ENCODE measurements around the gene GALNT14. TPM values are rescaled to one million over a fixed set of nuclear protein-coding genes. Genes with fewer than 3 reads are reported as not detected.
"Not testable (repeated sequence)": the region's sequence is repeated elsewhere in the genome, so short reads cannot be mapped to it uniquely, and the experiment has no call there.

Gene GALNT14, protein sequence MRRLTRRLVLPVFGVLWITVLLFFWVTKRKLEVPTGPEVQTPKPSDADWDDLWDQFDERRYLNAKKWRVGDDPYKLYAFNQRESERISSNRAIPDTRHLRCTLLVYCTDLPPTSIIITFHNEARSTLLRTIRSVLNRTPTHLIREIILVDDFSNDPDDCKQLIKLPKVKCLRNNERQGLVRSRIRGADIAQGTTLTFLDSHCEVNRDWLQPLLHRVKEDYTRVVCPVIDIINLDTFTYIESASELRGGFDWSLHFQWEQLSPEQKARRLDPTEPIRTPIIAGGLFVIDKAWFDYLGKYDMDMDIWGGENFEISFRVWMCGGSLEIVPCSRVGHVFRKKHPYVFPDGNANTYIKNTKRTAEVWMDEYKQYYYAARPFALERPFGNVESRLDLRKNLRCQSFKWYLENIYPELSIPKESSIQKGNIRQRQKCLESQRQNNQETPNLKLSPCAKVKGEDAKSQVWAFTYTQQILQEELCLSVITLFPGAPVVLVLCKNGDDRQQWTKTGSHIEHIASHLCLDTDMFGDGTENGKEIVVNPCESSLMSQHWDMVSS
- total RNA-seq = not detected

GRCh38 chr2:31138037-31138962, at the start of gene GALNT14:
Gene GALNT14, minus strand, starts transcription at chr2:31138440. Its CDS starts 354 bp downstream, at chr2:31138086.
- Mint-ChIP-seq H3K27ac (no peak within 1 kb of the TSS), H3K27me3 (ENCODE audit: low read depth) (peaks cover 50% of the 10 kb centered on the region), H3K4me1 (ENCODE audit: low read depth) (peaks cover 10% of the 10 kb centered on the region), H3K36me3 (ENCODE audit: low read depth) (no peaks in the 10 kb centered on the region), H3K4me3 (peak within 1 kb of the TSS; percentile 58), H3K9me3 (ENCODE audit: insufficient read depth) (no peaks in the 10 kb centered on the region)
- DNase-seq (peak; percentile 52), ATAC-seq (peak; percentile 78)
- ChIA-PET POLR2A (no interaction called here), CTCF (interaction anchor here (0.8 to 2.1 kb wide), 5 partner anchors 12 to 427 kb away, joined by 3 to 8 read pairs (median 4); no protein-coding TSS in a partner anchor)

DNA sequence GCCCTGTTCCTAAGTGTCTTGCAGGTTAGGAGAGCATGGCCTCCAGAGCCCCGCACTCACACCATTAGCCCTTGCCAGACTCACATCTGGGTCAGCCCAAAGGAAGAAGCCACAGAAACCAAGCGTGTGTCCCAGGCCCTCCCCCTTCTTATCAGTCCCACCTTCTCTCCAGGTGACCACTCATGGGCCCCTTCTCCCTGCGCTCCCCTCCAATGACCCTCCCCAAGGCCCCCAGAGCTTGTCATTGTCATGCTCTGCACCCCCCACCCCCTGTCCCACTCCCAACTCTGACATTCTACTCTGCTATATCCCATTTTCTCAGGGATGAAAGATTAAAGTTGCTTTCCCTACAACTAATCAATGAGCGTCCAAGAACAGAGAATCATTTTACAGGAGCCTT, 48.9 kb upstream of the GALNT14 start:
- Mint-ChIP-seq H3K4me1 (ENCODE audit: low read depth) (no peaks in the 10 kb centered on the region), H3K4me3 (no peak overlapping the region), H3K27me3 (ENCODE audit: low read depth) (peaks cover 2% of the 10 kb centered on the region), H3K9me3 (ENCODE audit: insufficient read depth) (no peaks in the 10 kb centered on the region), H3K27ac (no peak overlapping the region), H3K36me3 (ENCODE audit: low read depth) (no peaks in the 10 kb centered on the region)
- ATAC-seq (no peak), DNase-seq (no peak)
- POLR2A ChIA-PET = no interaction called here
- CTCF ChIA-PET = no interaction called here

- POLR2A ChIA-PET = not testable (repeated sequence)
These were observed 45.7 kb upstream of the GALNT14 start for GRCh38 chr2:31183973-31184372.

DNA sequence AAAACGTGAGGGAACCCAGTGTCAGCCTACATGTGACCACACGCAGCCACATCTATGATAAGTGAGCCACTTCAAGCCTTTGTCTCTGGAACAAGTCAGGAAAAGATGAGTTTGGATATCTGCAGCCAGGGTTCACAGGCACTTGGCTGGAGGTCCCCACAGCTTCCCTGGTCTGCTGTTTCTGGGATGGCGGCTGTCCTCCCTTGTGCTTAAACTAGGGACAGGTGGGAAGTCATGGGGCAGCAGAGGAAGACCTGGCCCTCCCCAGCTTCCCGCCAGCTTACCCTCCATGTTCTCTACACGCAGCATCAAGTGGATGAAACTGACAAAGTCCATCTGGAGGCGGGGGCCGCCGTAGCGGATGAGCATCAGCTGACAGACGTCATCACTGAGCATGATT, 38.5 kb upstream of the GALNT14 start:
- CTCF ChIA-PET = interaction anchor here (1.5 kb wide), 1 partner anchor 465 kb away, joined by 3 read pairs; no protein-coding TSS in a partner anchor

More at GRCh38 chr2:31183973-31184372, 45.7 kb upstream of the GALNT14 start:
- H3K36me3 Mint-ChIP-seq (ENCODE audit: low read depth); CTCF ChIA-PET; H3K9me3 Mint-ChIP-seq (ENCODE audit: insufficient read depth); H3K27ac Mint-ChIP-seq; ATAC-seq; DNase-seq; H3K4me1 Mint-ChIP-seq (ENCODE audit: low read depth); H3K27me3 Mint-ChIP-seq (ENCODE audit: low read depth); H3K4me3 Mint-ChIP-seq: not testable (repeated sequence)

DNA sequence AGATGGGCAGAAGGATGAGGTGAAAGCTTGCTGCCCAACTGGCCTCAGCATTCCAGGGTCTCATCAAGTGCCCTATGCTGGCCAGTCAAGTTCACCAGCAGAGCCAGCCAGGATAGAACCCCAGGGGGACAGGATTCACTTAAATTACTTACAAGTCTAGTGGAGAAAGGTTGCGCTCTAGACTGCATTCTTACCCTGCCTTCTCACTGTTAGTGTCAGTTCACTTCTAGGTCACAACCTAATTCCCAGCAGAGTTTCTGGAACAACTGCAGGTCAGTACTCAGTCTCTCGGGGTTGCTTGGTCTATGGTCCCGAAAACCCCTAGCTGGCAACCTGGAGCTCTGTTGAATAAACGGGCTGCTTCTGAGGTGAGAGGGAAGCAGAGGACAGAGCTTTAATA, 32.9 kb upstream of the GALNT14 start:
- no peaks in the 10 kb centered on the region for H3K9me3 Mint-ChIP-seq (ENCODE audit: insufficient read depth)
- no peak overlapping the region for H3K4me3 Mint-ChIP-seq
- CTCF ChIA-PET = interaction anchor here (1.1 to 3.0 kb wide), 8 partner anchors 8 to 457 kb away, joined by 3 to 83 read pairs (median 9); partner anchors contain the start of gene GALNT14

More for the DNA sequence above, 38.5 kb upstream of the GALNT14 start:
- no peaks in the 10 kb centered on the region for H3K4me1 Mint-ChIP-seq (ENCODE audit: low read depth)
- H3K4me3 Mint-ChIP-seq = no peak overlapping the region
- no peak overlapping the region for H3K27ac Mint-ChIP-seq
- H3K36me3 Mint-ChIP-seq (ENCODE audit: low read depth) = no peaks in the 10 kb centered on the region
- POLR2A ChIA-PET = no interaction called here
- ATAC-seq (no peak), DNase-seq (no peak)
- H3K27me3 Mint-ChIP-seq (ENCODE audit: low read depth) = no peaks in the 10 kb centered on the region
- H3K9me3 Mint-ChIP-seq (ENCODE audit: insufficient read depth) = no peaks in the 10 kb centered on the region

GRCh38 chr2:31170071-31170698, 31.9 kb upstream of the GALNT14 start:
- POLR2A ChIA-PET = no interaction called here
- Mint-ChIP-seq H3K4me1 (ENCODE audit: low read depth) (peaks cover 5% of the 10 kb centered on the region), H3K27ac (no peak overlapping the region), H3K27me3 (ENCODE audit: low read depth) (no peaks in the 10 kb centered on the region), H3K9me3 (ENCODE audit: insufficient read depth) (no peaks in the 10 kb centered on the region), H3K4me3 (no peak overlapping the region), H3K36me3 (ENCODE audit: low read depth) (no peaks in the 10 kb centered on the region)
- ATAC-seq (peak; percentile 79), DNase-seq (peak; percentile 67)
- CTCF ChIA-PET = interaction anchor here (0.6 to 3.0 kb wide), 42 partner anchors 8 to 1061 kb away, joined by 3 to 83 read pairs (median 4); partner anchors contain the start of genes CAPN14, EHD3 and GALNT14

More for the DNA sequence above, 32.9 kb upstream of the GALNT14 start:
- POLR2A ChIA-PET = no interaction called here
- H3K36me3 Mint-ChIP-seq (ENCODE audit: low read depth) = no peaks in the 10 kb centered on the region
- DNase-seq = no peak
- no peak overlapping the region for H3K27ac Mint-ChIP-seq
- peaks cover 4% of the 10 kb centered on the region for H3K4me1 Mint-ChIP-seq (ENCODE audit: low read depth)
- H3K27me3 Mint-ChIP-seq (ENCODE audit: low read depth) = no peaks in the 10 kb centered on the region
- ATAC-seq = no peak

GRCh38 chr2:31168291-31168690, 30.1 kb upstream of the GALNT14 start:
- Mint-ChIP-seq H3K4me3 (no peak overlapping the region), H3K27me3 (ENCODE audit: low read depth) (no peaks in the 10 kb centered on the region), H3K27ac (no peak overlapping the region), H3K4me1 (ENCODE audit: low read depth) (peaks cover 10% of the 10 kb centered on the region), H3K36me3 (ENCODE audit: low read depth) (no peaks in the 10 kb centered on the region), H3K9me3 (ENCODE audit: insufficient read depth) (no peaks in the 10 kb centered on the region)
- DNase-seq = peak; percentile 22
- ATAC-seq = no peak
- POLR2A ChIA-PET = no interaction called here
- CTCF ChIA-PET = interaction anchor here (0.8 to 3.0 kb wide), 6 partner anchors 30 to 456 kb away, joined by 3 to 13 read pairs (median 6); partner anchors contain the start of gene GALNT14

DNA sequence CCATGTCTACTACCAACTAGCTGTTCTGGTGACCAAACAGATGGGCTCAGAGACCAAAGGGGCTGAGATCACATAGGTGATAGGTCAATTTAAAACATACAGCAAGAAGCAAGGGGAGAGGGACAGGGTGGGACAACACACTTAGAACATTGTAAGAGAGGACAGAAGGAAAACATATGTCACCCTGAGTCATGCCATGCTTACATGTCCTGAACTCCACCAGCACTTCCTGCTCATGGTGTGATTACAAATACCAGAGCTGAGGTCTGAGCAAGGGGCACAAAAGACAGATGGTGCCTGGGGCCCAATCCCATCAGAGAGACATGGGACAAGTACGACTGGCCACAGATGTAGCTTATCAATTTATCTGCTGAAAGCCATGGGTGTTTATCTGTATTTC, 28.7 kb upstream of the GALNT14 start:
- no peak for DNase-seq
- ChIA-PET CTCF (interaction anchor here (1.3 to 3.1 kb wide), 2 partner anchors 452 to 455 kb away, joined by 6 to 14 read pairs; no protein-coding TSS in a partner anchor), POLR2A (no interaction called here)
- Mint-ChIP-seq H3K27ac (no peak overlapping the region), H3K36me3 (ENCODE audit: low read depth) (no peaks in the 10 kb centered on the region), H3K4me3 (no peak overlapping the region), H3K9me3 (ENCODE audit: insufficient read depth) (no peaks in the 10 kb centered on the region), H3K27me3 (ENCODE audit: low read depth) (no peaks in the 10 kb centered on the region), H3K4me1 (ENCODE audit: low read depth) (peaks cover 10% of the 10 kb centered on the region)
- no peak for ATAC-seq

DNA sequence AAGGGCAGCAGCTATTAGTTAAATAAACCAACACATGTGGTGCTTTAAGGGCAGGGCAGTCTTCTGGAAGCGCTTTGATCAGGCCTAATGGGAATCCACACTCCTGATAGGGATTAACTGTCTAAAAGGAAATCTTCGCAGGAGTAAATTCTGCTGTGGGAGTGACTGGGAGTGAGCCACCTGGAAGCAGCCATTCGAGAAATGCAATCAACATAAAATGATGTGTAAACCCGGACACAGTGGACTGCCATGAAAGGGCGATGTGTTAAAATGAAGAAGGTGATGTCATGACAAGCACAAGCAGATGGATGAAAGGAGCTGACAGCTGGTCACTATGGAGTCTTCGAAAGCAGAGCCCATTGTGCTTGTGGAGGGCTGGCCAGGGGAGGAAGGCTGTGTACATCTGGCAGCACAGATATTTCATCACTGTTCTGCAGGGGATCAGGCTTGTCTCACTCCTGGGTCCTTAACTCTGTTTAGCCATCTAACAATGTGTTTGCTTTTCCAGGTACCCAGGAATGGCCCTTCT, 24.8 kb upstream of the GALNT14 start:
- ChIA-PET POLR2A (no interaction called here), CTCF (interaction anchor here (1.1 to 1.6 kb wide), 3 partner anchors 8 to 451 kb away, joined by 3 to 8 read pairs (median 6); no protein-coding TSS in a partner anchor)
- ATAC-seq (no peak), DNase-seq (no peak)
- H3K4me3 Mint-ChIP-seq = no peak overlapping the region
- H3K36me3 Mint-ChIP-seq (ENCODE audit: low read depth) = no peaks in the 10 kb centered on the region
- no peaks in the 10 kb centered on the region for H3K27me3 Mint-ChIP-seq (ENCODE audit: low read depth)
- H3K27ac Mint-ChIP-seq = no peak overlapping the region
- peaks cover 10% of the 10 kb centered on the region for H3K4me1 Mint-ChIP-seq (ENCODE audit: low read depth)
- H3K9me3 Mint-ChIP-seq (ENCODE audit: insufficient read depth) = no peaks in the 10 kb centered on the region

DNA sequence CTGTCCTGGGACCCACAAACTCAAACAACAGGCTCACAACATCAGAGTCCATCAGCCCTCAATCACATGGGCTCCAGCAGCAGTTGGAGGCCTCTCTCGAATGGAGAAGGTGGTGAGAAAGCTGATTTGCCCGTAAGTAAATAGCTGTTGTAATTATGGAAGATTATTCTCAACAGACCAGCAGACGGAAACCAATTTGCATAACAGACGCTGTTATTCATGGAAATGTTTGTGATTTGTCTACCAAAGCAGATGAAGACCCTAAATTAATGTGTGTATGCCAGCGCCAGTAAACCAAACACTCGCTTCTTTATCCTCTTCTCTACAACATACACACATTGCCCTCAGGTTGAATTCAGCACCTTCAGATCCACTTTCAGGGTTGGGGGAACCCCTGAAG, 23.4 kb upstream of the GALNT14 start:
- H3K9me3 Mint-ChIP-seq (ENCODE audit: insufficient read depth) = no peaks in the 10 kb centered on the region
- no peaks in the 10 kb centered on the region for H3K27me3 Mint-ChIP-seq (ENCODE audit: low read depth)
- no peak overlapping the region for H3K4me3 Mint-ChIP-seq
- no peak overlapping the region for H3K27ac Mint-ChIP-seq
- ChIA-PET POLR2A (no interaction called here), CTCF (interaction anchor here (1.0 to 1.6 kb wide), 2 partner anchors 8 to 450 kb away, joined by 4 to 8 read pairs; no protein-coding TSS in a partner anchor)
- no peak for DNase-seq
- no peak for ATAC-seq
- H3K4me1 Mint-ChIP-seq (ENCODE audit: low read depth) = peaks cover 6% of the 10 kb centered on the region
- no peaks in the 10 kb centered on the region for H3K36me3 Mint-ChIP-seq (ENCODE audit: low read depth)

DNA sequence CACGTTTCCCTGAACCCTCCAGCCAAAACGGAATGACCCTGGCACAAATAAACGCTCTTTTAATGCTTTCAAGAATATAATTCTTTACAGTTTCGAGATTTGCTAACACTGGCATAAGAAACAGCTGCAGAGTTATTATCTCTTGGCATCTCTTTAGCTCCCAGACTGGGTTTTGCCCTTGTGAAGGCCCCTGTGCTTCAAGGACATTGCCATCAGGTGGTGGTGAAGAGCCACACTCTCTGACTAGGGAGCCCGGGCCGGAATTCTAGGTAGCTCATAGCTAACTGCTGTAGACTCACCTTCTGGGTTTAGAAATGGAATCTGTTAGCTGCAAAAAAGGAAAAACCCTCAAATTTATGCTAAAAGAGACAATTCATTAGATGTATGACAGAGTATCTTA, 13.3 kb upstream of the GALNT14 start:
- CTCF ChIA-PET = interaction anchor here (3.3 kb wide), 1 partner anchor 19 kb away, joined by 16 read pairs; no protein-coding TSS in a partner anchor
- H3K9me3 Mint-ChIP-seq (ENCODE audit: insufficient read depth) = no peaks in the 10 kb centered on the region
- no peaks in the 10 kb centered on the region for H3K36me3 Mint-ChIP-seq (ENCODE audit: low read depth)
- ATAC-seq (no peak), DNase-seq (no peak)
- POLR2A ChIA-PET = no interaction called here
- no peak overlapping the region for H3K4me3 Mint-ChIP-seq
- H3K27ac Mint-ChIP-seq = no peak overlapping the region
- no peaks in the 10 kb centered on the region for H3K4me1 Mint-ChIP-seq (ENCODE audit: low read depth)
- peaks cover 11% of the 10 kb centered on the region for H3K27me3 Mint-ChIP-seq (ENCODE audit: low read depth)
